Uterus (tissue), 4 donors: ENCODE measurements around the gene PDIK1L. TPM values are rescaled to one million over a fixed set of nuclear protein-coding genes. Genes with fewer than 3 reads are reported as not detected.

ENCODE experiments used
- DNase-seq, 2 donors: peaks; one replicate each; pipeline ENCODE4 v3.0.0-alpha.2; 2019 to 2020
- H3K27ac ChIP-seq, 2 donors: fragments of 200-600 bp; sonication (generic); 1 replicate in 1 of 2; 2 replicates in 1 of 2; pipeline ENCODE4 v1.5.1; 2016 to 2018
- H3K27me3 ChIP-seq, 2 donors: fragments of 200-600 bp; sonication (generic); one replicate each; pipeline ENCODE4 v1.5.1; 2018 to 2019; ENCODE audit warnings: control low read depth in 1 of 2
- H3K36me3 ChIP-seq, 2 donors: fragments of 200-600 bp; sonication (generic); one replicate each; pipeline ENCODE4 v1.5.1; 2019; ENCODE audit warnings: control low read depth in 1 of 2
- H3K4me1 ChIP-seq, 2 donors: fragments of 200-600 bp; sonication (generic); one replicate each; pipeline ENCODE4 v1.5.1; 2018 to 2019; ENCODE audit warnings: control low read depth in 1 of 2
- H3K4me3 ChIP-seq, 2 donors: fragments of 200-600 bp; sonication (generic); 1 replicate in 1 of 2; 2 replicates in 1 of 2; pipeline ENCODE4 v1.5.1; 2018 to 2019; ENCODE audit warnings: mild to moderate bottlenecking in 1 of 2
- H3K9me3 ChIP-seq, 2 donors: fragments of 200-600 bp; sonication (generic); one replicate each; pipeline ENCODE4 v1.5.1; 2019; ENCODE audit warnings: control low read depth in 1 of 2
- POLR2A ChIP-seq, 2 donors: fragments of 450-650 bp; IDR thresholded peaks; one replicate each; pipeline ENCODE4 v1.6.1; 2016; ENCODE audit warnings: antibody characterized with exemption in 2 of 2, mild to moderate bottlenecking in 1 of 2, moderate library complexity in 1 of 2
- intact Hi-C: fragments of 100-400 bp; cut with DNase I; formaldehyde crosslinking; loops from one replicate; pipeline ENCODE4 v1.15.1; 2023; ENCODE audit warnings: low total_unique reads
- total RNA-seq, 4 donors: library from RNA; depleted of rRNA in 3 of 4; stranded (reverse); fragments of >200 nt in 3 of 4; gene quantifications; one replicate each; pipeline versions ENCODE4 v1.1.0 to v1.2.4, GENCODE V29; 2014 to 2023
- TF ChIP-seq, protein P1 (sequence below), 4 experiments: fragments of 200-600 bp in 2 of 4; fragments of 450-650 bp in 2 of 4; sonication (generic) in 2 of 4; IDR thresholded peaks; one replicate each; pipeline ENCODE4 v1.5.1; 2016 to 2019; ENCODE audit warnings: antibody characterized with exemption in 4 of 4, mild to moderate bottlenecking in 2 of 4, moderate library complexity in 1 of 4
- donor health status: DM: yes; HTN: yes; CAD: no.

PDIK1L gene
- total RNA-seq, 4 donors from 2014 or later = 13.8 to 95.6 (median 20.9) TPM

GRCh38 chr1:26166719-26167281 lies 55.2 kb downstream of the PDIK1L start:
- intact Hi-C loops = no loop called here
- no peaks in the 10 kb centered on the region for H3K27me3 ChIP-seq
- H3K4me1 ChIP-seq = peaks cover 0 to 12% of the 10 kb centered on the region in 2 donors
- DNase-seq = no peak
- H3K9me3 ChIP-seq = no peaks in the 10 kb centered on the region
- no peak overlapping the region for H3K27ac ChIP-seq
- no peaks in the 10 kb centered on the region for H3K36me3 ChIP-seq
- TF ChIP-seq, protein P1, sequence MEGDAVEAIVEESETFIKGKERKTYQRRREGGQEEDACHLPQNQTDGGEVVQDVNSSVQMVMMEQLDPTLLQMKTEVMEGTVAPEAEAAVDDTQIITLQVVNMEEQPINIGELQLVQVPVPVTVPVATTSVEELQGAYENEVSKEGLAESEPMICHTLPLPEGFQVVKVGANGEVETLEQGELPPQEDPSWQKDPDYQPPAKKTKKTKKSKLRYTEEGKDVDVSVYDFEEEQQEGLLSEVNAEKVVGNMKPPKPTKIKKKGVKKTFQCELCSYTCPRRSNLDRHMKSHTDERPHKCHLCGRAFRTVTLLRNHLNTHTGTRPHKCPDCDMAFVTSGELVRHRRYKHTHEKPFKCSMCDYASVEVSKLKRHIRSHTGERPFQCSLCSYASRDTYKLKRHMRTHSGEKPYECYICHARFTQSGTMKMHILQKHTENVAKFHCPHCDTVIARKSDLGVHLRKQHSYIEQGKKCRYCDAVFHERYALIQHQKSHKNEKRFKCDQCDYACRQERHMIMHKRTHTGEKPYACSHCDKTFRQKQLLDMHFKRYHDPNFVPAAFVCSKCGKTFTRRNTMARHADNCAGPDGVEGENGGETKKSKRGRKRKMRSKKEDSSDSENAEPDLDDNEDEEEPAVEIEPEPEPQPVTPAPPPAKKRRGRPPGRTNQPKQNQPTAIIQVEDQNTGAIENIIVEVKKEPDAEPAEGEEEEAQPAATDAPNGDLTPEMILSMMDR (IDR thresholded peaks at IDR 0.05) = no peak
- TF ChIP-seq POLR2A (IDR thresholded peaks at IDR 0.05) = no peak
- no peak overlapping the region for H3K4me3 ChIP-seq

- TF ChIP-seq POLR2A (IDR thresholded peaks at IDR 0.05) = no peak
- TF ChIP-seq, protein P1 (IDR thresholded peaks at IDR 0.05) = no peak
- peak within 1 kb of the TSS; percentile 63 to 85 for H3K27ac ChIP-seq
- no peaks in the 10 kb centered on the region for H3K9me3 ChIP-seq
- H3K27me3 ChIP-seq = no peaks in the 10 kb centered on the region
- no peak for DNase-seq
- H3K4me1 ChIP-seq = peaks cover 0 to 12% of the 10 kb centered on the region in 2 donors
- intact Hi-C loops = no loop called here
- H3K4me3 ChIP-seq = peak within 1 kb of the TSS; percentile 64 to 79
- H3K36me3 ChIP-seq = no peaks in the 10 kb centered on the region
These were observed 57.0 kb downstream of the PDIK1L start, which contains the start of gene C1orf232 for GRCh38 chr1:26168410-26169197. Gene C1orf232, minus strand, starts transcription at chr1:26168963. Its CDS starts 464 bp downstream, at chr1:26168499.

DNA sequence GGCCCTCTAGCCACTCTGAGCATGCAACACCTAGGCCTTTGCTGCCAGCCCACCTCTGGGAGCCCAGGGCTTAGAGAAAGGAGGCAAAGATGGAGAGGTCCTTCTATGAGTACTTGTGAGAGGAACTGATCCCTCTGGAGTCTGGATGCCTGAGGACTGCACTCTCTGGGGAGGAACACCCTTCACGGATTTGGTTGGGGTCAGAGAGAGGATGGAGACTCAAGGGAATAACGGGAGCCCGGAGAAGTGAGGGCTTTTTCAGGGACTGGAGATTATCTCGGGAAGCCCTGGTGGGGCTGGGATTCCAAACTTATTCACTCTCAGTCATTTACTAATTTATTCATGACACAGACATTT lies 57.6 kb downstream of the PDIK1L start:
- no peak for DNase-seq
- no peaks in the 10 kb centered on the region for H3K9me3 ChIP-seq
- H3K27ac ChIP-seq = peak overlapping the region; percentile 63 to 85
- no peaks in the 10 kb centered on the region for H3K27me3 ChIP-seq
- peaks cover 0 to 8% of the 10 kb centered on the region in 2 donors for H3K4me1 ChIP-seq
- TF ChIP-seq POLR2A (IDR thresholded peaks at IDR 0.05) = no peak
- TF ChIP-seq, protein P1 (IDR thresholded peaks at IDR 0.05) = no peak
- no peaks in the 10 kb centered on the region for H3K36me3 ChIP-seq
- H3K4me3 ChIP-seq = peak overlapping the region in 1 of 2 donors; percentile 79
- intact Hi-C loops = no loop called here

DNA sequence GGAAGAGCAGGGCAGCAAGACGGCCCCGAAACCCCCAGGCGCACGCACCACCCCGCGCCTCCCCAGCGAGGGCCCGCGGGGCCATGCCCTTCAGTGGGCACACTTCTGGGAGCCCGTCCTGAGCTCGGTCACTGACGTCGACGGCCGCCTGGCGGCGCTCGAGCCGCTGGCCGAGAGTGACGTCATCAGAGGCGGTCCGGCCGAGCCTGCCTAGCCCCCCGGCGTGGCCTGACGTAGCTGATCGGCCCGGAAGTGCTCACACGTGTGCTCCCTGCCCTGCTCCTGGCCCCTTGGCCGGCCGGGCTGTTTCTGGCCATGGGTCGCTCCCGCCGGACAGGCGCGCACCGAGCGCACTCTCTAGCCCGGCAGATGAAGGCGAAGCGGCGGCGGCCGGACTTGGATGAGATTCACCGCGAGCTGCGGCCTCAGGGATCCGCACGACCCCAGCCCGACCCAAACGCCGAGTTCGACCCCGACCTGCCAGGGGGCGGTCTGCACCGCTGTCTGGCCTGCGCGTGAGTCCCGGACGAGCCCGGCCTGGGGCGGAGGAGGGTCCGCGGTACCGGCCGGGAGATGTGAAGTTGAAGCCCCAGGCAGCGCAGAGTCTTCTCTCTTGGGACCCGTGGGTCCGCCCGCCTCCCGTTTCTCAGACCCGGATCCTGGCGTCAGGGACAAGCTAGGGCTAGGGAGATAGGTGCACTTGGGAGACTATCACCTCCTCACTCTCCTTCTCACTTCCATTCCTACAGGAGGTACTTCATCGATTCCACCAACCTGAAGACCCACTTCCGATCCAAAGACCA lies 58.2 kb downstream of the PDIK1L start, which contains the start of gene ZNF593:
Gene ZNF593, plus strand, starts transcription at position 240 of the 803 bp plus-strand sequence. Its CDS starts 76 bp downstream, at position 316.
- DNase-seq = peak; percentile 90 to 91
- intact Hi-C loops = no loop called here
- H3K27me3 ChIP-seq = no peaks in the 10 kb centered on the region
- peak within 1 kb of the TSS; percentile 64 to 79 for H3K4me3 ChIP-seq
- H3K27ac ChIP-seq = peak within 1 kb of the TSS; percentile 63 to 85
- peak; percentile 19 to 72 for TF ChIP-seq POLR2A (IDR thresholded peaks at IDR 0.05)
- TF ChIP-seq, protein P1 (IDR thresholded peaks at IDR 0.05) = peak; percentile 83 to 98 (median 96)
- H3K36me3 ChIP-seq = no peaks in the 10 kb centered on the region
- peaks cover 0 to 5% of the 10 kb centered on the region in 2 donors for H3K4me1 ChIP-seq
- H3K9me3 ChIP-seq = no peaks in the 10 kb centered on the region
